D341Med (cell line): Measurements from ENCODE around the gene THY1.
"Not testable (repeated sequence)": the region's sequence is repeated elsewhere in the genome, so short reads cannot be mapped to it uniquely, and the experiment has no call there.

Experiments
- DNase-seq: peaks from one replicate; pipeline ENCODE4 v3.0.0; 2012; ENCODE audit warnings: low spot score

The THY1 gene

GRCh38 chr11:119417726-119418540, 5.0 kb downstream of the THY1 start:
- DNase-seq = no peak

- no peak for DNase-seq
These were observed 6.1 kb downstream of the THY1 start for GRCh38 chr11:119416606-119417580.

DNA sequence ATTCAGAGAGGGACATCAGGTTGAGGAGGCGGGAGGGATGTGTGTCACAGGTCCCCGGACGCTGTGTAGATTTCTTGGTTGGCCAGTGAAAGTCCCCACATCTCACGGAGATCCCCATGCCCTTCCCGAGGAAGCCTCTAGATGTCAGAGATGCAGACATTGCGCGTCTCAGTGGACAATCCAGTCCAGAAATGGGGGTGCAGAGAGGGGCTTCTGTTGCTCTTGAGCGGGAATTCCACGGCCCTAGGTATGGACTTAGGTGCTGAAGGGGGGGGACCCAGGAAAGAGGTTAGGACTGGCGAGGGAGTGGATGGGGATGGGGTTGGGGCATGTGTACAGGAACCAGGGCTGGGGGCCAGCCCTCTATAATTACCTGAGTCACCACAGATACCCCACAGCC, 7.0 kb downstream of the THY1 start:
- DNase-seq = no peak

GRCh38 chr11:119415517-119415916, 7.5 kb downstream of the THY1 start:
- no peak for DNase-seq

DNA sequence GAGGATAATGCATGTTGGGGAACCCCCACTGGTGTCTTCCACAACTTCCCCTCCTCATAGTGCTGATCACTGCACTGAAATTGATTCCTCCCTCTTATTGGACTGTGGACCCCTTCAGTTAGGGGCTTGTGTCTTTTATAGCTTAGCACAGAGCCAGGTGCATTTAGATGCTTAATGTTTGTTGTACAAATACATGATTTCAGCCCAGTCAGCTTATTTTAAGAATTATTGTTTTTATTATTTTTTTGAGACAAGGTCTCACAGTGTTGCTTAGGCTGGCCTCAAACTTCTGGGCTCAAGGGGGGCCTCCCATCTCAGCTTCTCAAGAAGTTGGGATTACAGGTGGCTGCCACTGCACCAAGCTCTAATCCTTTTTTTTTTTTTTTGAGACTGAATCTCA, 8.2 kb downstream of the THY1 start:
- no peak for DNase-seq

- no peak for DNase-seq
These were observed 8.7 kb downstream of the THY1 start for GRCh38 chr11:119414321-119414720.

GRCh38 chr11:119412072-119412471, 10.9 kb downstream of the THY1 start:
- no peak for DNase-seq

- no peak for DNase-seq
These were observed 12.5 kb downstream of the THY1 start for GRCh38 chr11:119410501-119410900.

GRCh38 chr11:119409731-119410130, 13.2 kb downstream of the THY1 start:
- no peak for DNase-seq

DNA sequence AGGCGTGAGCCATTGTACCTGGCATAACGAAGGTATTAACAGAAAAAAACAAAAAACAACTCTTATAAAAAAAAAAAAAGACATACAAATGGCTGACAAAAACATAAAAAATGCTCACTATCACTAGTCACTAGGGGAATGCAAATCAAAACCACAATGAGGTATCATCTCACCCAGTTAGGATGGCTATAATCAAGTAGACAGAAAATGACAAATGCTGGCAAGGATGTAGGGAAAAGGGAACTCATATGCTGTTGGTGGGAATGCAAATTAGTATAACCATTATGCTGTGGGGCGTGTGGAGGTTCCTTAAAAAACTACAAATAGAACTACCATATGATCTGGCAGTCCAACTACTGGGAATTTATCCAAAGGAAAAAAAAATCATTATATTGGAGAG, 17.0 kb downstream of the THY1 start:
- DNase-seq = no peak

GRCh38 chr11:119405448-119405847, 17.5 kb downstream of the THY1 start:
- DNase-seq = not testable (repeated sequence)

DNA sequence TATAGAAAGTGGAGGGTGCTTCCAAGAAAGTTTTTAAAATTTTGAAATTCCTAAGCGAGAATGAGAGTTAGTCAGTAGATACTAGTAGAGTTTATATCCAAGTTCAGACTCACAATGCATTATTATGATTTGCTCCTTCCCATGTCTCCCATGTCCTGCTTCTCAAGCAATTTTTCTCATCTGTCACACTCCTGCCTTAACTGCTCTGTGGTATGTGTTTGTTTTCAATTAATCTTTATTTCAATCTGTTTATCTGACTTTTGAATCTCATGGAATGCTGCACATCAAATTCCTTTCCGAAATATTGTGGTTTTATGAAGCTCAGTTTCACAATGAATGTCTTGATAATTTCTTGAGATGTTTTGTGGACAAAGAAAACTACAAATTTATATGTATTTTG, 18.1 kb downstream of the THY1 start:
- no peak for DNase-seq

- no peak for DNase-seq
These were observed 20.0 kb downstream of the THY1 start for GRCh38 chr11:119403021-119403420.

- no peak for DNase-seq
These were observed 20.5 kb downstream of the THY1 start for GRCh38 chr11:119402470-119402869.

GRCh38 chr11:119400860-119401259, 22.1 kb downstream of the THY1 start:
- DNase-seq = no peak

DNA sequence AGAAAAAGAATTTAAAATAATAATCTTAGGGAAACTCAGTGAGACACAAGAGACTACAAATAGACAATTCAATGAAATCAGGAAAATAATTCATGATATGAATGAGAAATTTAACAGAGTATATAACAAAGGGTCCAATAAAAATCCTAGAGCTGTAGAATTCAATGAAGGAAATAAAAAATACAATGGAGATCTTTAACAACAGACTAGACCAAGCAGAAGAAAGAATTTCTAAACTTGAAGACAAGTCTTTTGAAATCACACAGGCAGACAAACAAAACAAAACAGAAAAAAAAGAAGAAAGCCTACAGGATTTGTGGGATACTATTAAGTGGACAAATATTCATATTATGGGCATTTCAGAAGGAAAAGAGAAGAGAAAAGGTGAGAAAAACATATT, 25.2 kb downstream of the THY1 start:
- DNase-seq = no peak

DNA sequence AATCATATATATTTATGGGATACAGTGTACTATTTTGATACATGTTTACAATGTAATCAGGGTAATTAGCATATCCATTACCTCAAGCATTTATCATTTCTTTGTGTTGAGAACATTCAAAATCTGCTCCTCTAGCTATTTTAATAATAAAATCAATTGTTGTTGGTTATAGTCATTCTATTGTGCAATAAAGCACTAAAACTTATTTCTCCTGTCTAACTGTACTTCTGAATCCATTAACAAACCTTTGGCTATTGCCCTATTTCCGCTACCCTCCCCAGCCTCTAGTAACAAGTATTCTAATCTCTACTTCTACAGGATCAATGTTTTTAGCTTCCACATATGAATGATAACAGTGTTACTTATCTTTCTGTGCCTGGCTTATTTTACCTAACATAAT, 26.1 kb downstream of the THY1 start:
- no peak for DNase-seq

DNA sequence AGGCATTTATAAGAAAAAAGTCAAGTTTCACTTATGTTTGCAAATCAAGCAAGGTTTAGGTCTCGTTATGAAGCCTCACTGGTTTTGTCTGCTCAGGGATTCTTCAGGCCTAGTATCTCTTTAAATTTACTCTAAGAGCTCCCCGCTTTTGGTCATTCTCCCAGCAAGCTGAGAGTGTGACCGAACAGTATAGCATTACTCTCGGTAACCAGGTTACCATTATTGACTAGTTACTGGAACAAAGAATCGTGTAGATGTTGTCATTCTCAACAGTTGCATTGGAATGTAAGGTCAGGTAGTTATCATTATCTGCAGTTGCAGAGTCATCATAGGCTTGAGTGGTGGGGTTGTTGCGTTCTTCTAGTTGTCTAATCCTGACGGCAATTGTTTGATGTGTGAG, 31.7 kb downstream of the THY1 start:
- no peak for DNase-seq

DNA sequence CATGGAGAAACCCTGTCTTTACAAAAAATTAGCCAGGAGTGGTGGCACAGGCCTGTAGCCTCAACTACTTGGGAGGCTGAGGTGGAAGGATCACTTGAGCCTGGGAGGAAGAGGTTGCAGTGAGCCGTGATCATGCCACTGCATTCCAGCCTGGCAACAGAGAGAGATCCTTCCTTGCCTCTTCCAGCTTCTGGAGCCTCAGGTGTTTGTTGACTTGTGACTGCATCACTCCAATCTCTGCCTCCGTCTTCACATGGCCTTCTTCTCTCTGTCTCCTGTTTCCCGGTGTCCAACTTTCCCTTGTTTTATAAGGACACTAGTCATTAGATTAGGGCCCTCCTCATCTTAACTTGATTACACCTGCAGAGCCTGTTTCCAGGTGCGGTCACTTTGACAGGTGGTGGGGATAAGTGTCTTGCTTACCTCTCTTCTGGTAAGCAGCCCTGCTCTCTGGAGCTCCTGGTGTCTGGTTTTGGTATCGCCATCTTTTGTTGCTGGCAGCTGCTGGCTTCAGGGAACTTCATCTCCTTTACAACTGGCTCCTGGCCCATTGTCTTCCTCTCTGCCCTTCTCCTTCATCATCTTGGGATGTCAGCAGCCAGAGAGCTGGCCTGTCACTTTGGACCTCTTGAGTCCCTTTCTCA, 33.2 kb downstream of the THY1 start:
- no peak for DNase-seq

GRCh38 chr11:119388103-119388502, 34.9 kb downstream of the THY1 start:
- no peak for DNase-seq

DNA sequence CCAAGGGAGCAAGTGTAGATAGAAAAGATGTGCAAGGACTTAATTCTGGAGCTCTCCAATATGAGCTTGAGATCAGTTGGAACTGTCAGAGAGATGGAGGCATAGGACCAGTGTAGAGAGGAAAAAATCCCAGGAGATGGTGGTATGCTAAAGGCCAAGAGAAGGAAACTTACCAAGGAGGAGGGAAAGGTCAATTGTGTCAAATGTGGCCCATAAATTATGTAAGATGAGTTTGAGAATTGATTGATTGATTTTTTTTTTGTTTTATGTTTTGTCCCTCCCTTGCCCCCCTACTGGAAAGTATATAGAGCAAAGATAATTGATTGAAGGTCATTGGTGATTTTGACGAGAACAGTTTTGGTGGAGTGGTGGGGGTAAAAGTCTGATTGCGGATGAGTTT, 38.6 kb downstream of the THY1 start:
- DNase-seq = no peak

- not testable (repeated sequence) for DNase-seq
These were observed 40.5 kb downstream of the THY1 start for GRCh38 chr11:119382513-119382912.

- no peak for DNase-seq
These were observed 40.9 kb downstream of the THY1 start for GRCh38 chr11:119382101-119382500.
